Heart right ventricle (tissue), 16 donors: ENCODE measurements around the gene GALNT8. TPM values are rescaled to one million over a fixed set of nuclear protein-coding genes. Genes with fewer than 3 reads are reported as not detected.

Experiments used
- ATAC-seq, 8 donors: fragments of 200-7000 bp; cut with Tn5 transposase; one replicate each; pipeline ENCODE4 v1.9.1; 2020; ENCODE audit warnings: mild to moderate bottlenecking in 8 of 8, moderate library complexity in 8 of 8, moderate number of reproducible peaks in 1 of 8
- DNase-seq, 2 donors: peaks; one replicate each; pipeline ENCODE4 v3.0.0-alpha.2; 2020
- H3K27ac ChIP-seq, 10 donors: fragments of 200-600 bp; sonication (generic) in 2 of 10; one replicate each; pipeline versions ENCODE4 v1.5.0 to v1.8.0; 2020 to 2022; ENCODE audit warnings: mild to moderate bottlenecking in 3 of 10
- H3K27me3 ChIP-seq, 7 donors: fragments of 200-600 bp; one replicate each; pipeline ENCODE4 v1.8.0; 2021 to 2022; ENCODE audit warnings: mild to moderate bottlenecking in 2 of 7
- H3K36me3 ChIP-seq, 9 donors: fragments of 200-600 bp; sonication (generic) in 1 of 9; one replicate each; pipeline versions ENCODE4 v1.5.0 to v1.8.0; 2020 to 2022; ENCODE audit warnings: mild to moderate bottlenecking in 2 of 9
- H3K4me1 ChIP-seq, 9 donors: fragments of 200-600 bp; sonication (generic) in 1 of 9; one replicate each; pipeline versions ENCODE4 v1.5.0 to v1.8.0; 2020 to 2022; ENCODE audit warnings: mild to moderate bottlenecking in 4 of 9
- H3K4me3 ChIP-seq, 10 donors: fragments of 200-600 bp; sonication (generic) in 2 of 10; one replicate each; pipeline versions ENCODE4 v1.5.0 to v1.8.0; 2020 to 2022; ENCODE audit warnings: mild to moderate bottlenecking in 7 of 10, moderate library complexity in 2 of 10
- H3K9me3 ChIP-seq, 11 donors: fragments of 200-600 bp in 10 of 11; sonication (generic) in 2 of 11; one replicate each; pipeline versions ENCODE4 v1.5.0 to v1.8.0; 2013 to 2022; ENCODE audit warnings: mild to moderate bottlenecking in 2 of 11, control low read depth in 1 of 11, moderate library complexity in 1 of 11
- CTCF ChIP-seq, 9 donors: fragments of 200-600 bp; sonication (generic) in 2 of 9; IDR thresholded peaks; one replicate each; pipeline versions ENCODE4 v1.5.0 to v1.8.0; 2021 to 2022; ENCODE audit warnings: antibody characterized with exemption in 9 of 9, mild to moderate bottlenecking in 5 of 9, moderate library complexity in 1 of 9
- WGBS, 2 donors: extraction: QIAGEN DNeasy Blood & Tissue Kit; methylation state at CpG; one replicate each; pipeline ENCODE4 v1.1.7; 2013; ENCODE audit warnings: inconsistent platforms in 1 of 2; 5-methylcytosine and 5-hydroxymethylcytosine counted together
- intact Hi-C, 10 donors: fragments of 100-400 bp; cut with DNase I; formaldehyde crosslinking; loops; one replicate each; pipeline versions ENCODE4 v1.11.1 to v1.14.2; 2022
- polyA plus RNA-seq, 2 donors: library from polyadenylated mRNA; stranded (reverse); fragments of 200-250 nt; gene quantifications; one replicate each; pipeline ENCODE4 v1.2.3, GENCODE V29; 2013
- total RNA-seq, 10 donors: library from RNA; stranded (reverse); fragmentation: NEBNext Ultra II Directional in 3 of 10; extraction: Animal tissue kit (Norgen Biotek cat#: 25700) in 3 of 10; gene quantifications; one replicate each; pipeline versions ENCODE4 v1.2.1 to v1.2.4, GENCODE V29; 2021 to 2023
- donor health status: Arrhythmogenic right ventricular cardiomyopathy.
- donor health status: ischemic (EF 13 %, LVEDD 7.1; RV severe dilation, severe dysfunction).
- donor health status: healthy with polysubstance abuse.
- donor health status: DM: no; HTN: yes; CAD: no.
- donor health status: DM: no; HTN: no; CAD: no.
- donor health status: ischemic (EF 25% LVEDD 6.9; RV normal size, moderate dysfunction).
- donor health status: ischemic (EF 25% LVEDD 5.7; RV mildly dilated, moderate dysfunction).
- donor health status: healthy.
- donor health status: DM: yes; HTN: yes; CAD: no.
- donor health status: Ischemic cardiomyopathy.
- donor health status: ischemic (EF 35%, LVEDD 5.7; RV mildly dilated, moderate dysfunction).
- donor health status: nonischemic (EF 11% LVEDD 7.7; RV severe dilation, severe dysfunction).
- donor health status: DM: yes; HTN: yes; CAD: no.
- donor health status: PGD.
- donor health status: ischemic (EF 29% LVEDD 5.4; RV normal size, mild dysfunction).
- donor health status: nonischemic (EF 23%, LVEDD 6.1; RV moderate dilation, normal function).

Gene GALNT8
- total and polyA plus RNA-seq, 12 donors: 0.42 to 5.7 (median 1.5) TPM

GRCh38 chr12:4685317-4685716 lies 34.9 kb upstream of the GALNT8 start:
- H3K36me3 ChIP-seq: peaks cover 7 to 96% (median 47%) of the 10 kb centered on the region in 9 donors
- ATAC-seq (peak in 2 of 8 donors; percentile 63 to 64), DNase-seq (no peak)
- no peak overlapping the region for H3K4me3 ChIP-seq
- H3K4me1 ChIP-seq: no peaks in the 10 kb centered on the region
- no peaks in the 10 kb centered on the region for H3K9me3 ChIP-seq
- no peaks in the 10 kb centered on the region for H3K27me3 ChIP-seq
- H3K27ac ChIP-seq: no peak overlapping the region
- TF ChIP-seq CTCF (IDR thresholded peaks at IDR 0.05): no peak
- 61 to 69% methylated on average over 8 of the region's 8 CpGs for WGBS, 2 donors
- intact Hi-C loops: no loop called here

- Histone ChIP-seq H3K9me3 (no peaks in the 10 kb centered on the region), H3K36me3 (peaks cover 0 to 78% (median 20%) of the 10 kb centered on the region in 9 donors), H3K27ac (no peak overlapping the region), H3K27me3 (no peaks in the 10 kb centered on the region), H3K4me1 (no peaks in the 10 kb centered on the region), H3K4me3 (no peak overlapping the region)
- intact Hi-C loops: no loop called here
- TF ChIP-seq CTCF (IDR thresholded peaks at IDR 0.05): no peak
- WGBS, 2 donors: 95 to 97% methylated on average over 5 of the region's 5 CpGs
- ATAC-seq (no peak), DNase-seq (no peak)
Observed at GRCh38 chr12:4690760-4691159, 29.4 kb upstream of the GALNT8 start.

GRCh38 chr12:4700621-4701026 lies 19.6 kb upstream of the GALNT8 start:
- peak; percentile 78 to 95 (median 82) for ATAC-seq
- intact Hi-C loops: no loop called here
- WGBS, 2 donors: 32 to 42% methylated on average over 10 of the region's 10 CpGs
- Histone ChIP-seq H3K4me1 (peaks cover 0 to 16% (median 0%) of the 10 kb centered on the region in 9 donors), H3K27ac (peak overlapping the region in 8 of 10 donors; percentile 19 to 68 (median 48)), H3K9me3 (no peaks in the 10 kb centered on the region), H3K27me3 (peaks cover 0 to 5% (median 0%) of the 10 kb centered on the region in 7 donors), H3K4me3 (peak overlapping the region in 5 of 10 donors; percentile 1 to 25 (median 21)), H3K36me3 (peaks cover 0 to 12% (median 0%) of the 10 kb centered on the region in 9 donors)
- DNase-seq: peak; percentile 48 to 50
- no peak for TF ChIP-seq CTCF (IDR thresholded peaks at IDR 0.05)

- H3K27ac ChIP-seq: peak overlapping the region in 6 of 10 donors; percentile 9 to 68 (median 49)
- TF ChIP-seq CTCF (IDR thresholded peaks at IDR 0.05): no peak
- H3K4me1 ChIP-seq: peaks cover 0 to 16% (median 0%) of the 10 kb centered on the region in 9 donors
- peaks cover 0 to 5% (median 0%) of the 10 kb centered on the region in 7 donors for H3K27me3 ChIP-seq
- peak; percentile 68 to 87 (median 82) for ATAC-seq
- H3K4me3 ChIP-seq: no peak overlapping the region
- intact Hi-C loops: no loop called here
- 79 to 83% methylated on average over 8 of the region's 8 CpGs for WGBS, 2 donors
- no peaks in the 10 kb centered on the region for H3K9me3 ChIP-seq
- peaks cover 0 to 7% (median 0%) of the 10 kb centered on the region in 9 donors for H3K36me3 ChIP-seq
- DNase-seq: peak in 1 of 2 donors; percentile 59
Observed at GRCh38 chr12:4701395-4702190, 18.6 kb upstream of the GALNT8 start.
